ENCODE measurements around the gene FST.

GRCh38 chr5:53456366-53456765, 24.1 kb upstream of the FST start:
- TF ChIP-seq EP300 (IDR thresholded peaks at IDR 0.05) (no peak), CTCF (IDR thresholded peaks at IDR 0.05) (no peak), POLR2A (IDR thresholded peaks at IDR 0.05) (no peak), POLR2AphosphoS5 (IDR thresholded peaks at IDR 0.05) (no peak)
